WTC11 (cell line): ENCODE data around the gene FAM171A1.

Source experiments
- NR2C2 ChIP-seq: sonication (generic); formaldehyde crosslinking; IDR thresholded peaks from 2 replicates; pipeline ENCODE4 v1.8.0; 2022; ENCODE audit warnings: mild to moderate bottlenecking, missing genetic modification reagents
- TF ChIP-seq, protein P1 (sequence below): fragments of 200-600 bp; IDR thresholded peaks from 2 replicates; pipeline ENCODE4 v1.8.0; 2022; ENCODE audit warnings: antibody characterized with exemption

DNA sequence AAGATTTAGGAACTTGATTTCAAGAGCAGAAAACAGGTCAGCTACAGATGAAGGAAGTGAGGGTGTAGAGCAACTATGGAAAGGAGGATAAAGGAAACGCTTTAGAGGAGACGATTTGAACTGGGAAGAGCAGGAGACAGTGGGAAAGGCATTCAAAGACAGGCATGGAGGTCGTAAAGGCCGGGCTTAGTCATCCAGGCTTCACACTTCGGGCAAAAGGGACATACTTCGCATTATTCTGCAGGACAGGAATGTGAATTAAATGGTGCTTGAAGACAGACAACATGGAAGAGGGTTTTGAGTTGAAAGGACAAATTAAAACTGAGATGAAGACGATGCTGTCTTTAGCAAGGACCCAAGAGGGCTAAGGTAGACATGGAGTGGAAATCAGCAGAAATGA lies 8.1 kb downstream of the FAM171A1 start:
- TF ChIP-seq NR2C2 (CRISPR knock-in tag), result no peak
- TF ChIP-seq, protein P1, sequence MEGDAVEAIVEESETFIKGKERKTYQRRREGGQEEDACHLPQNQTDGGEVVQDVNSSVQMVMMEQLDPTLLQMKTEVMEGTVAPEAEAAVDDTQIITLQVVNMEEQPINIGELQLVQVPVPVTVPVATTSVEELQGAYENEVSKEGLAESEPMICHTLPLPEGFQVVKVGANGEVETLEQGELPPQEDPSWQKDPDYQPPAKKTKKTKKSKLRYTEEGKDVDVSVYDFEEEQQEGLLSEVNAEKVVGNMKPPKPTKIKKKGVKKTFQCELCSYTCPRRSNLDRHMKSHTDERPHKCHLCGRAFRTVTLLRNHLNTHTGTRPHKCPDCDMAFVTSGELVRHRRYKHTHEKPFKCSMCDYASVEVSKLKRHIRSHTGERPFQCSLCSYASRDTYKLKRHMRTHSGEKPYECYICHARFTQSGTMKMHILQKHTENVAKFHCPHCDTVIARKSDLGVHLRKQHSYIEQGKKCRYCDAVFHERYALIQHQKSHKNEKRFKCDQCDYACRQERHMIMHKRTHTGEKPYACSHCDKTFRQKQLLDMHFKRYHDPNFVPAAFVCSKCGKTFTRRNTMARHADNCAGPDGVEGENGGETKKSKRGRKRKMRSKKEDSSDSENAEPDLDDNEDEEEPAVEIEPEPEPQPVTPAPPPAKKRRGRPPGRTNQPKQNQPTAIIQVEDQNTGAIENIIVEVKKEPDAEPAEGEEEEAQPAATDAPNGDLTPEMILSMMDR, result no peak
